Caco-2 (cell line): ENCODE measurements around the gene CCDC194. TPM values are rescaled to one million over a fixed set of nuclear protein-coding genes. Genes with fewer than 3 reads are reported as not detected.

Source experiments
- BruUV-seq: library from RNA; stranded (reverse); fragments of 400-500 nt; replicated peaks from 2 replicates; lab custom pipeline; 2021; lab: Mats Ljungman, UMichigan
- CTCF ChIA-PET: fragments of 300-600 bp; sonication (Branson Sonifier 250); formaldehyde crosslinking; loops from one replicate; lab custom pipeline; 2022; ENCODE audit warnings: antibody characterized with exemption; lab: Charles Lee
- POLR2A ChIA-PET: fragments of 300-600 bp; sonication (Branson Sonifier 250); formaldehyde crosslinking; loops from one replicate; lab custom pipeline; 2022; ENCODE audit warnings: antibody characterized with exemption; lab: Charles Lee
- DNase-seq, 2 experiments: peaks; one replicate each; pipeline versions ENCODE4 v3.0.0 to v3.0.0-alpha.2; 2020 to 2022
- H3K27me3 ChIP-seq: replicated peaks from 2 replicates; pipeline ENCODE4 v1.6.0; 2011; ENCODE audit warnings: low read length; ENCODE audit not compliant: control insufficient read depth, insufficient read depth
- H3K36me3 ChIP-seq: 2 replicates; pipeline ENCODE4 v1.5.1; 2011; ENCODE audit warnings: low read length; ENCODE audit not compliant: control insufficient read depth, insufficient read depth
- H3K4me1 ChIP-seq: fragments of 250-450 bp; sonication (Bioruptor Pico); 2 replicates; pipeline ENCODE4 v1.5.1; 2020; ENCODE audit warnings: mild to moderate bottlenecking
- H3K4me3 ChIP-seq: 2 replicates; pipeline ENCODE4 v1.5.1; 2011; ENCODE audit warnings: low read depth, mild to moderate bottlenecking, control low read depth, low read length
- H3K9me3 ChIP-seq: fragments of 250-450 bp; sonication (Bioruptor Pico); 2 replicates; pipeline ENCODE4 v1.5.1; 2020; ENCODE audit warnings: mild to moderate bottlenecking, moderate library complexity
- H3K27ac Mint-ChIP-seq: one replicate; pipeline ENCODE4 v1.8.0; 2022; ENCODE audit warnings: mixed read lengths; ENCODE audit not compliant: unreplicated experiment
- H3K27me3 Mint-ChIP-seq: one replicate; pipeline ENCODE4 v1.8.0; 2022; ENCODE audit warnings: mixed read lengths; ENCODE audit not compliant: insufficient read depth, unreplicated experiment
- H3K36me3 Mint-ChIP-seq: one replicate; pipeline ENCODE4 v1.8.0; 2022; ENCODE audit warnings: mild to moderate bottlenecking, mixed read lengths; ENCODE audit not compliant: insufficient read depth, unreplicated experiment
- H3K4me1 Mint-ChIP-seq: one replicate; pipeline ENCODE4 v1.8.0; 2022; ENCODE audit warnings: low read depth, mixed read lengths; ENCODE audit not compliant: unreplicated experiment
- H3K4me3 Mint-ChIP-seq: one replicate; pipeline ENCODE4 v1.8.0; 2022; ENCODE audit warnings: mild to moderate bottlenecking, moderate library complexity, mixed read lengths; ENCODE audit not compliant: unreplicated experiment
- H3K9me3 Mint-ChIP-seq: one replicate; pipeline ENCODE4 v1.8.0; 2022; ENCODE audit warnings: mixed read lengths; ENCODE audit not compliant: unreplicated experiment
- intact Hi-C: fragments of 100-400 bp; cut with micrococcal nuclease; formaldehyde crosslinking; loops from one replicate; pipeline ENCODE4 v1.10.0; 2022; ENCODE audit not compliant: unreplicated experiment
- total RNA-seq: library from RNA; stranded (reverse); gene quantifications from 2 replicates; pipeline ENCODE4 v1.2.3, GENCODE V29; 2022
- TF ChIP-seq, protein P1 (sequence below), 2 experiments: fragments of 200-600 bp in 1 of 2; IDR thresholded peaks; 1 replicate in 1 of 2; 2 replicates in 1 of 2; pipeline versions ENCODE4 v1.5.1 to v1.8.0; 2011 to 2022; ENCODE audit warnings: antibody characterized with exemption in 1 of 2, control low read depth in 1 of 2, inconsistent platforms in 1 of 2, low read depth in 1 of 2, low read length in 1 of 2, mild to moderate bottlenecking in 1 of 2, moderate library complexity in 1 of 2; ENCODE audit not compliant: insufficient read depth in 1 of 2, severe bottlenecking in 1 of 2, unreplicated experiment in 1 of 2

Gene CCDC194
- total RNA-seq, 1 experiment from 2014 or later = 1.3 TPM

- BruUV-seq = no TSS peak
- Mint-ChIP-seq H3K27ac (no peak overlapping the region), H3K36me3 (no peaks in the 10 kb centered on the region), H3K4me1 (no peaks in the 10 kb centered on the region), H3K4me3 (no peak overlapping the region), H3K9me3 (no peaks in the 10 kb centered on the region), H3K27me3 (no peaks in the 10 kb centered on the region)
- no peak for DNase-seq
- H3K9me3 ChIP-seq = no peaks in the 10 kb centered on the region
- H3K4me1 ChIP-seq = no peaks in the 10 kb centered on the region
- intact Hi-C loops = no loop called here
- ChIA-PET POLR2A (no interaction called here), CTCF (no interaction called here)
- TF ChIP-seq, protein P1, sequence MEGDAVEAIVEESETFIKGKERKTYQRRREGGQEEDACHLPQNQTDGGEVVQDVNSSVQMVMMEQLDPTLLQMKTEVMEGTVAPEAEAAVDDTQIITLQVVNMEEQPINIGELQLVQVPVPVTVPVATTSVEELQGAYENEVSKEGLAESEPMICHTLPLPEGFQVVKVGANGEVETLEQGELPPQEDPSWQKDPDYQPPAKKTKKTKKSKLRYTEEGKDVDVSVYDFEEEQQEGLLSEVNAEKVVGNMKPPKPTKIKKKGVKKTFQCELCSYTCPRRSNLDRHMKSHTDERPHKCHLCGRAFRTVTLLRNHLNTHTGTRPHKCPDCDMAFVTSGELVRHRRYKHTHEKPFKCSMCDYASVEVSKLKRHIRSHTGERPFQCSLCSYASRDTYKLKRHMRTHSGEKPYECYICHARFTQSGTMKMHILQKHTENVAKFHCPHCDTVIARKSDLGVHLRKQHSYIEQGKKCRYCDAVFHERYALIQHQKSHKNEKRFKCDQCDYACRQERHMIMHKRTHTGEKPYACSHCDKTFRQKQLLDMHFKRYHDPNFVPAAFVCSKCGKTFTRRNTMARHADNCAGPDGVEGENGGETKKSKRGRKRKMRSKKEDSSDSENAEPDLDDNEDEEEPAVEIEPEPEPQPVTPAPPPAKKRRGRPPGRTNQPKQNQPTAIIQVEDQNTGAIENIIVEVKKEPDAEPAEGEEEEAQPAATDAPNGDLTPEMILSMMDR (IDR thresholded peaks at IDR 0.05; ENCODE audit: insufficient read depth in 1 of 2, low read depth in 1 of 2, low read length in 1 of 2, severe bottlenecking in 1 of 2, unreplicated experiment in 1 of 2) = no peak
- H3K27me3 ChIP-seq = no peaks in the 10 kb centered on the region
- H3K36me3 ChIP-seq = no peaks in the 10 kb centered on the region
- no peak overlapping the region for H3K4me3 ChIP-seq
Observed at GRCh38 chr19:17436094-17436873, 42.3 kb upstream of the CCDC194 start.

- Histone ChIP-seq H3K4me3 (no peak overlapping the region), H3K27me3 (no peaks in the 10 kb centered on the region), H3K36me3 (no peaks in the 10 kb centered on the region), H3K9me3 (no peaks in the 10 kb centered on the region), H3K4me1 (no peaks in the 10 kb centered on the region)
- no peaks in the 10 kb centered on the region for H3K4me1 Mint-ChIP-seq
- no TSS peak for BruUV-seq
- TF ChIP-seq, protein P1 (IDR thresholded peaks at IDR 0.05; ENCODE audit: insufficient read depth in 1 of 2, low read depth in 1 of 2, low read length in 1 of 2, severe bottlenecking in 1 of 2, unreplicated experiment in 1 of 2) = no peak
- H3K4me3 Mint-ChIP-seq = no peak overlapping the region
- intact Hi-C loops = no loop called here
- no peaks in the 10 kb centered on the region for H3K27me3 Mint-ChIP-seq
- H3K27ac Mint-ChIP-seq = no peak overlapping the region
- POLR2A ChIA-PET = no interaction called here
- CTCF ChIA-PET = no interaction called here
- H3K9me3 Mint-ChIP-seq = no peaks in the 10 kb centered on the region
- H3K36me3 Mint-ChIP-seq = no peaks in the 10 kb centered on the region
- DNase-seq = no peak
Observed at GRCh38 chr19:17435218-17435617, 41.2 kb upstream of the CCDC194 start.

GRCh38 chr19:17431417-17431816 lies 37.4 kb upstream of the CCDC194 start:
- ChIA-PET CTCF (no interaction called here), POLR2A (no interaction called here)
- BruUV-seq = no TSS peak
- Histone ChIP-seq H3K4me3 (no peak overlapping the region), H3K27me3 (no peaks in the 10 kb centered on the region), H3K9me3 (no peaks in the 10 kb centered on the region), H3K4me1 (no peaks in the 10 kb centered on the region), H3K36me3 (no peaks in the 10 kb centered on the region)
- H3K4me1 Mint-ChIP-seq = no peaks in the 10 kb centered on the region
- H3K27me3 Mint-ChIP-seq = no peaks in the 10 kb centered on the region
- DNase-seq = no peak
- TF ChIP-seq, protein P1 (IDR thresholded peaks at IDR 0.05; ENCODE audit: insufficient read depth in 1 of 2, low read depth in 1 of 2, low read length in 1 of 2, severe bottlenecking in 1 of 2, unreplicated experiment in 1 of 2) = no peak
- no peaks in the 10 kb centered on the region for H3K9me3 Mint-ChIP-seq
- H3K36me3 Mint-ChIP-seq = no peaks in the 10 kb centered on the region
- no peak overlapping the region for H3K4me3 Mint-ChIP-seq
- H3K27ac Mint-ChIP-seq = no peak overlapping the region
- intact Hi-C loops = no loop called here
